GM19023 (cell line): Measurements from ENCODE around the gene SH3BP4.

ENCODE experiments used
- ATAC-seq: cut with Tn5 transposase; IDR thresholded peaks from one replicate; pipeline ENCODE4 v1.9.1; 2021; ENCODE audit warnings: mild to moderate bottlenecking, moderate library complexity; ENCODE audit not compliant: unreplicated experiment

SH3BP4 gene

GRCh38 chr2:235032949-235033348 is 81.1 kb downstream of the SH3BP4 start:
- ATAC-seq, result no peak

GRCh38 chr2:235034265-235035118 is 82.7 kb downstream of the SH3BP4 start:
- no peak for ATAC-seq

DNA sequence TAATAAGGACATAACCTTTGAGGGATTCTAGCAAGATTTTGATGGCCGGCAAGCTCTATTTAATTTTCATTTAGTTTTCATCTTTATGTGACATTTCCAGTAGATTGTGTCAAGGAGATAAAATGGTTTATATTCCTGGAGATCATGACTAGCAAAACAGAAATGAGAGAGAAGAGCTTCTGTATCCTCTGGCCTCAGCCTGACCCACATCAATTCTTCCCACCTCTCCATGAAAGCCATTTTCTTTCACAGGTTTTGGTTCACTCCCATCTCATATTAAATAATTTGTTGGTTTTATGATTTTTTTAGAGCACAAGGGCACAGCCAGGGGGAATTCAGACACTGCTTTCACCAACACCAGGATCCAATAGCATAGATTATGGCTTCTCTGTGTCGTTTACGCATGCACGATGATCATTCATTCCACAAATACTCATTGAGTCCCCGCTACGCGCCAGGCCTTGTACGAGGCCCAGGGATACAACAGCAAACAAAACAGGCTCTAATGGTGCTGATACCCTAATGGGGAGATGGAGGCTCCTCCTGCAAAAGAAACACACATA is 85.9 kb downstream of the SH3BP4 start:
- no peak for ATAC-seq

DNA sequence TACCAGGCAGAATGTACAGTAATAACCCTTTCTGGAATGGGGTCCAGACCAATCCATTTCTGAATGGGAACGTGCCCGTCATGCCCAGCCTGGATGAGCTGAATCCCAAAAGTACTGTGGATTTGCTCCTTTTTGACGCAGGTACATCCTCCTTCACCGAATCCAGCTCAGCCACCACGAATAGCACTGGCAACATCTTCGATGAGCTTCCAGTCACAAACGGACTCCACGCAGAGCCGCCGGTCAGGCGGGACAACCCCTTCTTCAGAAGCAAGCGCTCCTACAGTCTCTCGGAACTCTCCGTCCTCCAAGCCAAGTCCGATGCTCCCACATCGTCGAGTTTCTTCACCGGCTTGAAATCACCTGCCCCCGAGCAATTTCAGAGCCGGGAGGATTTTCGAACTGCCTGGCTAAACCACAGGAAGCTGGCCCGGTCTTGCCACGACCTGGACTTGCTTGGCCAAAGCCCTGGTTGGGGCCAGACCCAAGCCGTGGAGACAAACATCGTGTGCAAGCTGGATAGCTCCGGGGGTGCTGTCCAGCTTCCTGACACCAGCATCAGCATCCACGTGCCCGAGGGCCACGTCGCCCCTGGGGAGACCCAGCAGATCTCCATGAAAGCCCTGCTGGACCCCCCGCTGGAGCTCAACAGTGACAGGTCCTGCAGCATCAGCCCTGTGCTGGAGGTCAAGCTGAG is 89.6 kb downstream of the SH3BP4 start:
- no peak for ATAC-seq

DNA sequence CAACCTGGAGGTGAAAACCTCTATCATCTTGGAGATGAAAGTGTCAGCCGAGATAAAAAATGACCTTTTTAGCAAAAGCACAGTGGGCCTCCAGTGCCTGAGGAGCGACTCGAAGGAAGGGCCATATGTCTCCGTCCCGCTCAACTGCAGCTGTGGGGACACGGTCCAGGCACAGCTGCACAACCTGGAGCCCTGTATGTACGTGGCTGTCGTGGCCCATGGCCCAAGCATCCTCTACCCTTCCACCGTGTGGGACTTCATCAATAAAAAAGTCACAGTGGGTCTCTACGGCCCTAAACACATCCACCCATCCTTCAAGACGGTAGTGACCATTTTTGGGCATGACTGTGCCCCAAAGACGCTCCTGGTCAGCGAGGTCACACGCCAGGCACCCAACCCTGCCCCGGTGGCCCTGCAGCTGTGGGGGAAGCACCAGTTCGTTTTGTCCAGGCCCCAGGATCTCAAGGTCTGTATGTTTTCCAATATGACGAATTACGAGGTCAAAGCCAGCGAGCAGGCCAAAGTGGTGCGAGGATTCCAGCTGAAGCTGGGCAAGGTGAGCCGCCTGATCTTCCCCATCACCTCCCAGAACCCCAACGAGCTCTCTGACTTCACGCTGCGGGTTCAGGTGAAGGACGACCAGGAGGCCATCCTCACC is 90.2 kb downstream of the SH3BP4 start:
- no peak for ATAC-seq

DNA sequence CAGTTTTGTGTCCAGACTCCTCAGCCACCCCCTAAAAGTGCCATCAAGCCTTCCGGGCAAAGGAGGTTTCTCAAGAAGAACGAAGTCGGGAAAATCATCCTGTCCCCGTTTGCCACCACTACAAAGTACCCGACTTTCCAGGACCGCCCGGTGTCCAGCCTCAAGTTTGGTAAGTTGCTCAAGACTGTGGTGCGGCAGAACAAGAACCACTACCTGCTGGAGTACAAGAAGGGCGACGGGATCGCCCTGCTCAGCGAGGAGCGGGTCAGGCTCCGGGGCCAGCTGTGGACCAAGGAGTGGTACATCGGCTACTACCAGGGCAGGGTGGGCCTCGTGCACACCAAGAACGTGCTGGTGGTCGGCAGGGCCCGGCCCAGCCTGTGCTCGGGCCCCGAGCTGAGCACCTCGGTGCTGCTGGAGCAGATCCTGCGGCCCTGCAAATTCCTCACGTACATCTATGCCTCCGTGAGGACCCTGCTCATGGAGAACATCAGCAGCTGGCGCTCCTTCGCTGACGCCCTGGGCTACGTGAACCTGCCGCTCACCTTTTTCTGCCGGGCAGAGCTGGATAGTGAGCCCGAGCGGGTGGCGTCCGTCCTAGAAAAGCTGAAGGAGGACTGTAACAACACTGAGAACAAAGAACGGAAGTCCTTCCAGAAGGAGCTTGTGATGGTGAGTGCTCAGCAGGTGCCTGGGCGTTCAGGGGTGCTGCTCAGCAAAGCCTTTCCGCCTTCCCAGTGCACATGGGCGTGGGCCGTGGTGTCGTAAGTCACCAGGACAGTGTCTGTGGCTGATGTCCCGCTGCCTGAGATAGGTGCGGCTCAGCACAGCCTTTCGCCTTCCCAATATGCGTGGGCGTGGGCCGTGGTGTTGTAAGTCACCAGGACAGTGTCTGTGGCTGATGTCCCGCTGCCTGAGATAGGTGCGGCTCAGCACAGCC is 91.0 kb downstream of the SH3BP4 start:
- ATAC-seq, result no peak

DNA sequence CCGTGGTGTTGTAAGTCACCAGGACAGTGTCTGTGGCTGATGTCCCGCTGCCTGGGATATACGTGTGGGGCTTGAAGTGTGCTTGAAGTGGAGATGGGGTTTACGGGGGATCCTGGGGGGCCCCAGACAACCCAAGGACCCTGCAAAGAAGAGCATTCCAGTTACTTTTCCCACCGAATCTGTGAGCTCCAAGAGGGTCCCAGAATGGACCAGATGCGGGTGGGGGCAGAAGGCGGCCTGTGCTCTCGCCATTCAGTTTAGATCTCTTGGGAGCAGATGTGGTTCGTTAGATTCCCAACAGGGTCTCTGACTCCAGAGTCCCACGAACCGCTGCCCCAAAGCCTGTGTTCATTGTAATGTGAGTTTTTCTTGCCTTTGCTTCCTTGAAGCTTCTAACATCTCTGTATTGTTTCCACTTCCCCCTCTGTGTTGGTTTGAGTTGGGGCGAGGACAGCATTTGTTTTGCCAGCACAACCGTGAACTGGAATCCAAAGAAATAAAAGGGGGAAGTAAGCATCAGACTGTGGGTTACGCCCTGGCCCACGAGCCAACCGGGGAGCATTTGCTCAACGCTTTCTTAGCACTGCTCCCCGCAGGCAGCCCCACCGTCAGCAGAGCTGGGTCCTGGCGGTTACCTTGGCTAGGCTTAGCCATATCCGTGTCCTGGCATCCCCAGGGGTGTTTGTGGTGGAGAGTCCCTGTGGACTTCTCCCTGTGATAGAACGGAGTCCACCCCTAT is 92.1 kb downstream of the SH3BP4 start:
- no peak for ATAC-seq

- ATAC-seq, result no peak
Measured at GRCh38 chr2:235044501-235045271, 92.9 kb downstream of the SH3BP4 start.

DNA sequence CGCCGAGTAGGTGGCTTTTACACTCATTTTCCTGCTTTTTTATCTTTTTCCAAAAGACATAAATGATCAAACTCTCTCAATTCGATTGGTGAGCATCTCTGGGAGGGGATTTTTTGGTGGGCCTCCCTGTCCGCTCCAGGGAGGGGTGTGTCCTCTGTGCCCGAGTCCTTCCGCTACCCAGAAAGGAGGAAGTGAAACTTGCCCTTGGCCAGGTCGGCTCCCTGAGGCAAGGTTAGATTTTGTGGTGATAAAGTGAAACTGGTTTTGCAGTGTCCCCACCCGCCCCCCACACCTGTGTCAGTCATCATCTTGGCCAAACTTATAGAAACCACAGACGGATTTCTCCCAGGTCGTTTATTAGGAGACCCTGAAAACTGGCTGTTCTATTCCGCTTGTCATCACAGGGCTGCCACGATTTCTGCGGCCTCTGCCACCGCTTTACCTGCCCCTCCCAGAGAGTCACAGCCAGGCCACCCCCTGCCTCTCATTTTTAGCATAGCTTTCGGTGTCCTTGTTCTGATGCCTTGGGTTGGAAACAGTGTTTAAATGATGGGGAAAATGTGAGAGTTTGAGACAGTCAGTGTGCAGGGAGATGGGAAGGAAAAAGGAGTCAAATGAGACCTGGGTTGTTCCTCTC is 93.6 kb downstream of the SH3BP4 start:
- no peak for ATAC-seq

- ATAC-seq, result no peak
Measured at GRCh38 chr2:235045973-235046343, 94.1 kb downstream of the SH3BP4 start.

GRCh38 chr2:235046589-235046988 is 94.8 kb downstream of the SH3BP4 start:
- ATAC-seq, result no peak

GRCh38 chr2:235047171-235048160 is 95.6 kb downstream of the SH3BP4 start:
- no peak for ATAC-seq

GRCh38 chr2:235048549-235048948 is 96.7 kb downstream of the SH3BP4 start:
- ATAC-seq, result no peak

GRCh38 chr2:235049069-235049468 is 97.3 kb downstream of the SH3BP4 start:
- ATAC-seq, result no peak

DNA sequence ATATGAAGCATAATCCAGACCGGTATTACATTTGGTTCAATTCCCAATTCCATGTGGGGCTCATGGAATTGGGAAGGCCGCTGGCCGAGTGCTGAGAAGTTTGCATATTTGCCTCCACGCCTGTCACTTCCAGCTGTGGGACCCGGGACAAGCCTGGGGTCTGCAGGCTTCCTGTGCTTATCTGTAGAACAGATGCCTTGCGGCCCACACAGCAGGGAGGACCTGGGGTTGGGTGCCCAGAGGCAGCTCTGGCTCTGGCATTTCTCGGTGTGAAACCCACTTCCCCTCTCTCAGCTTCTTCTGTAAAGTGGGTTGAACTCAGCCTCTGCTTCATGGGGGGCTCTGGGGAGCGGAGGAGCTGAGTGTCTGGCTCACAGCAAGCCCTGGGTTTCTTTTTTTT is 97.9 kb downstream of the SH3BP4 start:
- no peak for ATAC-seq

GRCh38 chr2:235050980-235051351 is 99.1 kb downstream of the SH3BP4 start:
- ATAC-seq, result no peak
